ENCODE results near the gene GALNT9.

GALNT9 gene

DNA sequence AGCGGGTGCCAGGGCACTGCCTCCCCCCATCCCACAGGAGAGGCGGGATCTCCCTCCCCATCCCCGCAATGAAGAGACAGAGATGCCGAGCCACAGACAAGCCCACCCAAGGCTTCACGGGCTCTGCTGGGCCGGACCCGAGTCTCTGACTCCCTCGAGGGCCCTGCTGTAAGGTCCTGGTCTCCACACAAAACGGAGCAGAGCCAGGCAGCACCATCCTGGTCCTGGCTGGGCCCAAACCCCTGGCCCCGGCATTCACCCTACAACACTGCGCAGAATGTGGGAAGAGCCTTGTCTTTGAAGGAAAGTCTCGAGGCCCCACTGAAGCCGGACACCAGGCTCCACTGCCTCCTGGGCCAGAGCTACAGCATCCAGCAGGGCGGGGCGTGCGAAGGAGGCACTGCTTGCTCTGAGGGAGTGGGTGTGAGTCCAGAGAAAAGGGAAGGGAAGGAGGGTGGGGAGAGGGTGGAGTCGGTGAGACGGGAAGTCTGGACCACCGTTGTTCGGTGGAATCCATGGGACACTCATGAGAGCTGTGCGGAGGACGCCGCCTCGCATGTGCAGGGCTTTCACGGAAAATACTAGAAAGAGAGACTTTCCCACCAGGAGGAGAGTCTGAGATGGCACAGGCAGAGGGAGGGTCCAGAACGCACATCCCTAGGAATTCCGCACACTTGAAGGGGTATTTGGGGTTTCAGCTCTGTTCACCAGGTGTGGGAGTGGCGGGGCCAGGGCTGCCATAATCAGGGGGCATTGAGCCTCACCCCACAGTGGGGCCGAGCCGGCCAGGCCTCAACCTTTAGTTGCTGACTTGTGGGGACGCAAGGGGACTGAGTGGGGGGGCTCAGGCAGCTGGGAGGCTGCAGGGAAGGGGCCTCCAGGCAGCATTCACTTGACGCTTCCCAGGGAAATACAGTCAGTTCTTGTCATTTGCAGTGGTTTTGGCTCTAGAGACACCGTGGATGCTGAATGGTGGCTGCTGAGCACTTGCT, 36.8 kb downstream of the GALNT9 start:
- no peak for DNase-seq (ENCODE audit: low read depth)

DNA sequence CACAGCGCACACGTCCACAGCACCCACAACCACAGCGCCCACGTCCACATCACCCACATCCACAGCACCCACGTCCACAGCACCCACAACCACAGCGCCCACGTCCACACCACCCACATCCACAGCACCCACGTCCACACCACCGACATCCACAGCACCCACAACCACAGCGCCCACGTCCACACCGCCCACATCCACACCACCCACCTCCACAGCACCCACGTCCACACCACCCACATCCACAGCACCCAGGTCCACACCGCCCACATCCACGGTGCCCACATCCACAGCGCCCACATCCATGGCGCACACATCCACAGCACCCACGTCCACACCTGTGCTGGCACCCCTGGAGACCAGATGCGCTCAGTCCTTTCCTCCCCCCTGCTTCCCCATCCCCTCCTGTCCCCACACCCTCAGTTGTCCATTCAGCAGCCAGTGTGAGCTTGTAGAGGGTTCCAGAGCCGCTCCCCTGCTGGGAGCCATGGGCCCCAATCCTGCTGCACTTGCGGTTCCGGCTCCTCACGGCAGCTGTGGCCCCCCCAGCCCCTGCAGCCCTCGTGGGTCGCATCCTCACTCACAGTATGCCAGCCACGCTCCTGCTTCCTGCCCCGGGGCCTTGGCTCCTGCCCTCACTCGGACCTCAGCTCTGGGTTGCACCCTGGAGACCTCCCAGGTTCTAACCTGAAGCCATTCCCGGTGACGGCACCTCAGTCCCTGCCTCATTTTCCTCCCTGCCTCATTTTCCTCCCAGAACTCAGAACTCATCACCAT, 37.8 kb downstream of the GALNT9 start:
- no peak for DNase-seq (ENCODE audit: low read depth)

DNA sequence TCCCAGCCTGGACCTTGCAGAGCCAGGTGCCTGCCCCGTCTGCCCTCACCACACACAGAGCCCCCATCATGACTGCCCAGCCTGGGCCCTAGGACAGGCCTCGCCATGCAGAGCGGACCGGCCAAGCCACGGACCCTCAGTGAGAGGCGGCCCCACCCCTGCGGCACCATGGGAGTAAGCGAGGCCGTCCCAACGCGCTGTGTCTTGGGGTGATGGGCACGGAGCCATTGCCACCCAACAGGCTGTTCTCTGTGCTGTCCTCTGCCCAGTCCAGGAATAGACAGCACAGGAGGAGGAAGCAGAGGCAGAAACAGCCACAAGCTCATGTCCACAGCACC, 39.2 kb downstream of the GALNT9 start:
- no peak for DNase-seq (ENCODE audit: low read depth)

DNA sequence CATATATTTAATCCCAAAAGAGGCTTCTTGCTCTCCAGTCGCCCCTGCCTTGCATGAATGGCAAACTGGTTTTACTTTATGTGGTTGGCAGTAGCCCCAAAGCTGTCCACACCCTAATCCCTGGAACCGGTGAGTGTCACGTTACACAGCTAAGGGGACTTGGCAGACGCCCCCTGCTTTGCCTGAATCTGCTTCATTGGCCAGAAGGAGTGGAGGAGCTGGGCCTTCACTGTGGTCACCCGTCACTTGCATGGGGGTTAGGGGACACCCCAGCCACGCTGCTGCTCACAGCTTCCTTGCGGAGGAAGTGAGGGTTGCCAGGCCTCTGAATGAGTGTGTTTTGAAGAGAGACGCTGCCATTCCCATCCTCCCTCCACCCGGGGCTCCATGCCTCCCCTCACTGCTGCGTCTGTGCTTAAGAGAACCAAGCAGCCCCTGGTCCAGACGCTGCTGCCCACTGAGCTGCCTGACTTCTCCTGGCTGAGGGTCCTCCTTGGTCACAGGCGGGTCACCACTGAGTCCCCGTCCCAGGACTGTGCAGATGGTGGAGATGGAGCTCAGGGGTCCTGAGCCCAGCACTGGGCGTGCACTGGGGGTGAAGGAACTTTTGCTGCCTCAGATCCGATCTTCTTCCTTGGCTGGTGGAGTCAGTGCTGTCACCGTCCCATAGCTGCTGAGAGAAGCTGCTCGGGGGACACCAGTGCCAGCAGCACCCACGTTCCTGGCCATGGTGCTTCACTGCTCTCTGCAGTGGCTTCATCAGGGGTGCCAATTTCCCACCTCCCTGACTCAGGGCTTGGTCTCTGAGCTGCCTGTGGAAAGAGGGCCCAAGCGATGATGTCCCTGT, 39.8 kb downstream of the GALNT9 start:
- no peak for DNase-seq (ENCODE audit: low read depth)

DNA sequence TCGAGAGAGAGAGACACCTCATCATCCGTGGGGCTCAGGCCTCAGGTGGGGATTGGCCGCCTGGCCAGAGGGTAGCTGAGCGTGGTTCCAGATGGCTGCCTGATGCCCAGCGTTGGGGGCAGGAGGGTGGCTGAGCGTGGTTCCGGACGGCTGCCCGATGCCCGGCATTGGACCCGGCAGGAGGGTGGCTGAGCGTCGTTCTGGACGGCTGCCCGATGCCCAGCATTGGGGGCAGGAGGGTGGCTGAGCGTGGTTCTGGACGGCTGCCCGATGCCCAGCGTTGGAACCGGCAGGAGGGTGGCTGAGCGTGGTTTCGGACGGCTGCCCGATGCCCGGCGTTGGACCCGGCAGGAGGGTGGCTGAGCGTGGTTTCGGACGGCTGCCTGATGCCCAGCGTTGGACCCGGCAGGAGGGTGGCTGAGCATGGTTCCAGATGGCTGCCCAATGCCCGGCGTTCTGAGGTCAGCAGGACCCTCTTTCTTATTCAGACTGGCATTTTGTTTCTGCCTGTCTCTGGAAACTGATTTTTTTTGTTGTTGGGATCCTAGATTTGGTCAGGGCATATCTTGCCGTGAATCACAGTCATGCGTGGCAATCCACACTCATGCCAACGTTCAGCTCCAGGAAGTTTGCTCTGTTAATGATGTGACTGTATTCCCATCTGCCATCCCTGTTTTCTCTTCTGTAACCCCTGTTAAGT, 40.7 kb downstream of the GALNT9 start:
- no peak for DNase-seq (ENCODE audit: low read depth)

DNA sequence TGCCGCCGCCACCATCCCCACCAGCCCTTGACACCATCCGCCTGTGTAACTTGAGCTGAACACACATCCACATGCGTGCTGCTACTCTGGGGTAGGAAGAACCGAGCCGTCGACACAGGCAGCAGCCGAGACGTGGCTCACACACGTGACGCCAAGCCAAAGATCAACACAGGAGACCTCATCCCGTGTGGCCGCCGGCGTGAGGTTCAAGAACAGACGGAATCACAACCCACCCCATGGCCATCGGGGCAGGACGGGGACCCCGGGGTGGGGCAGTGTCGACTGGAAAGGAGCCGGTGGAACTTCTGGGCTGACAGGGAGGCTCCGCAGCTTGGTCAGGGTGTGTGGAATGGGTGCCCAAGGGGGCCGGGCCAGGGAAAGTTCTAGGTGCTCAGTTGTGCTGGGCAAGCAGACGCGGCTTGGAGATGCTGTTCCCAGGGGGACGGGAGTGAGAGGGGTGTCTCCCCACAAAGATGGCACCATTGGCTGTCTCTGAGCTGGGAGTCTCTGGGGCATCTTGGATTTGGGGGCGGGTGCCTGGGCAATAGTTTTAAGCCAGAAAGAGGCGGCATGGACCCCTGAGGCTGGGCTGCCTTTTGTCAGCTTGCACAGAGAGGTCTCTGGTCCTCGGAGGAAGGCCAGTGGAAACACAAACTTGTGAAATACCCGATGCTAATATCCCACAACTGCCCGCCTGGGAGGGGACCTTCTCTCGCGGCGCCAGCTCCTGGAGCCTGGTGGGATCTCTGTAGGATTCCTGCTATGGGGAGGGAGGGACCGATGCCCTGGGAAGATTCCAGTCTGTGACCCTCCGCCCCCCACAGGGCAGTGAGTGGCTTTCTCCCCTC, 41.8 kb downstream of the GALNT9 start:
- no peak for DNase-seq (ENCODE audit: low read depth)

DNA sequence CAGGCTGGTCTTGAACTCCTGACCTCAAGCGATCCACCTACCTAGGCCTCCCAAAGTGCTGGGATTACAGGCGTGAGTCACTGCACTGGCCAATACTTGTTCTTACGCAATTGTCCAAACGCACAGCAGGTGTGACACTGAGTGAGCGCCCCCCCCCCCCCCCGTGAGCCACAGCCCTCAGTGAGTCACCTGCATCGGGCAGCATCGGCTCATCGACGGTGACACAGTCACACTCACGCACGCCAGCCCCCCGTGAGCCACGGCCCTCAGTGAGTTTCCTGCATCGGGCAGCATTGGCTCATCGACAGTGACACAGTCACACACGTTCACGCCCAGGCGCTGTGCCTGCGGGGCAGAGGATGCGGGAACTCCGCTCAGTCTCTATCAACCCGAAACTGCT, 42.5 kb downstream of the GALNT9 start:
- no peak for DNase-seq (ENCODE audit: low read depth)

DNA sequence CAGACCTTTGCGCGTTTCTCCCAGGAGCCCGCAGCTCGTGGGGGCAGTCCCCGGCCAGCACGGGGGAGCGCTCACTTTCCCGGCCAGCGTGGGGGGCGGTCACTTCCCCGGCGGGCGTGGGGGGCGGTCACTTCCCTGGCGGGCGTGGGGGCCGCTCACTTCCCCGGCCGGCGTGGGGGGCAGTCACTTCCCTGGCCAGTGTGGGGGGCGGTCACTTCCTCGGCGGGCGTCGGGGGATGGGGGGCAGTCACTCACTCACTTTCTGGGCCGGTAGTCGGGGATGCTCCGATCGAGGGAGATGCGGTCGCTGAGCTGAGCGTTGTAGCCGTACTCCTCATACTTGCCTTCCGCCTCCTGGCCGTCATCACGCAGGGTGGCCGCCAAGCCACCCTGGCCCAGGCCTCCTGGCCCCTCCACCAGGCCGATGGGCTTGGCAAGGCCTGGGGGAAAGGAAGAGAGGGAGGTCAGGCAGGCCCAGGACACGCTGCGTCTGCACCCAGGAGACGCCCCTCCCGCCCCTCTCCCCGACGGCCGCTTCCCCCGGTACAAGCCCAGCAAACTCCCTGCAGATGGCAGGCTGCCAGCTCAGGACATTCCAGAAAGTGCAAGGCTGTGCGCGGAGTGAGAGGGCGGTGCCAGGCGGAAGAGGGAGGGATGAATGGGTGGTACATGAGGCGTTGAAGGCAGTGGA, 43.3 kb downstream of the GALNT9 start:
- DNase-seq (ENCODE audit: low read depth) = no peak

DNA sequence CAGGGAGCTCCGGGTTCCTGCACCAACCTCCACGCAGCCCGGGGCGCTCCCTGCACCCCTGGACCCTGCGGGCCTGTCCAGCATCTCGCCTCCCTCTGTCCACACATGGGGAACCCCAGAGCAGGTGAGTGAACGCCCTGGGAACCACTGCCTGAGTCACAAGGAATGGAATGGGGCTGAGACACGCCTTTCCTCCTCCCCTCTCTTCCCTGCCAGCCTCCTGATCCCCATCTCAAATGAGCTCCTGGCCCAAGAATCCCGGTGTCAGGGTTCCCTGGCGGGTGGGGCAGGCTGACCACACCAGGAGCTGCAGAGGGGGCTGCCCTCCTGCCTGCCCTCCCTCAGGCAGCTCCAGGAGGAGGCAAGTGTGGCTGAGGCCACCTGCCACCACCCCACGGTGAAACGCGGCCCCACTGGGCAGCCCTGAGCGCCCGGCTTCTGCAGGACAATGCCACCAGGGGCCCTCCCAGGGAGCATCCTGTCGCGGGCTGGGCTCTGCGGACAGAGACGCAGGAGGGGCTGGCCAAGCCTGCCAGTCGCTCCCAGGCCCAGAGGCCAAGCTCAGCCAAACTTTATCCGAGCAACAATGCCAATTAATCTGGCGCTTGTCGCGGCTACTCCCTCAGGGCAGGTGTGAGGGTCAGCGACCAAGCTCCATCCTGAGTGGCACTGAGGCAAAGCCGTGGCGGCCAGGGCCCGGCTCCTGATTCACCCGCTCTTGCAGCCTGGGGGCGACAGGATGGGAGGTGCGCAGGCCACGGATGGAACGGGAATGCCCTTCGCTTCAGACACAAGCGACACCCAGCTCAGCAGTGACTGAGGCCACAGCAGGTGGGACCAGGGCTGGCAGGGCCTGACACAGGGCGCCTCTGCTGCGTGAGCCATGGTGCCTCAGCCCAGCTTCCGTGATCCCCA, 44.3 kb downstream of the GALNT9 start:
- DNase-seq (ENCODE audit: low read depth) = no peak

DNA sequence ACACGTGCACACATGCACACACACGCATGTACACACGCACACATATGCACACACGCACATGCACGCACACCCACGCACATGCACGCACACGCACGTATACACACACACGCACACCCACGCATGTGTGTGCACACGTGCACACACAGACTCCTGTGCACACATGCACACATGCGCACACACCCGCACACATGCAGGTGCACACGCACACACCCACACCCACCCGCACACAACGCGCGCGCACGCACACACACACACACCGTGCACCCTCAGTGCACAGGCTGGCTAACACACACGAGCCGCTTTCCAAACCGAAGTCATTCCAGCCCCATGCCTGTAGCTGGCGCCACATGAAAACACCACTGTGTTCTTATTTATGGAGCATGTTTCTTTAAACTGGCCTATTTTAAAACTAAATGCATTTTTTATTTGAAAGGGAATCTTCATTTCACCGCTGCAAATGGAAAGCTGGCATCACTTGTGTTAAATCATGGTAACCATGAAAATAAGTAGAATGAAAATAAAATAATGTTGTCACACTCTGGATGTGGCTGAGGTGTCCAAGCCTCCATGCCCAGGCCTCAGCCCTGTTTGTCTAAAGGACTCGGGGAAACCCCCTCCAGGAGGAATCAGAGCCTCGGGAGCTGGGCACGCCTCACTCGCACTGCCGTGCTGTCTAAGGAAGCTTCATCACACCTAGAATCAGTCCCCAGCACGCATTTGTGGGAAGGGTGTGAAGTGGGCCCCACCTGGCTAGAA, 45.1 kb downstream of the GALNT9 start:
- no peak for DNase-seq (ENCODE audit: low read depth)

DNA sequence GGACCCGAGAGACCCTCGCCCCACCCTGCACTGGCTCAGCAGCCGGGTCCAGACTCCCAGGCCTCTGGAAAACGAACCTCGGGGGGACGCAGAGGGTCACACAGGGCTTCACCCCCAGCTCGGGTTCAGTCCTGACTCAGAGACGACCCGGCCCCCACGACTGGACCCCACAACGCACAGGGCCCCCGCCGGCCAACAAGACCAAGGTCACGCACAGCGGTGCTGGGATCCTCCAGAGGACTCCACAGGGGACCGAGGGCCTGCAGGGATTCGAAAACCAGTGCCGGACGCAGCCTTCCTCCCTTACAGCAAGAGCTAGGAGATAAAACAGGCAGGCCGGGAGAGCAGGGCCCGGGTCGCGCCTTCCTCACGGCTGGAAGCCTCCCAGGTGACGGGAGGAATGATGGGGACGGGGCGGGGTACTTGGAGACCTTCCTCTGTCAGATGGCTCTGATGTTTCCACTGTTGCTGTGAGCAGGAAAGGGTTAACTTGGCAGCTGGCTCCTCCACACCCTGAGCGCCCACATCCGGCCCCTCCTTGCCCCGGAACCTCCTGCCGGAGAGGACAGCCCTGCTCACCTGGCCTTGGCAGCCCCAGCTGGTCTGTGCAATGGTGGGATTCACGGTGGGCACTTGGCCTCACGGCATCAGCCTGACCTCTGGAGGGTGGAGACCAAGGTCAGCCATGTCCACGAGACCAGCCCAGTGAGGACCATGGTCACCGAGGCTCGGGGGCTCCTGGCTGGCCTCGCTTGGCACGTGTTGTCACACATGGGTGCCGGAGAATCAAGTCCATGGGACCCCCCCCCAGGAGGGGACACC, 46.2 kb downstream of the GALNT9 start:
- no peak for DNase-seq (ENCODE audit: low read depth)

DNA sequence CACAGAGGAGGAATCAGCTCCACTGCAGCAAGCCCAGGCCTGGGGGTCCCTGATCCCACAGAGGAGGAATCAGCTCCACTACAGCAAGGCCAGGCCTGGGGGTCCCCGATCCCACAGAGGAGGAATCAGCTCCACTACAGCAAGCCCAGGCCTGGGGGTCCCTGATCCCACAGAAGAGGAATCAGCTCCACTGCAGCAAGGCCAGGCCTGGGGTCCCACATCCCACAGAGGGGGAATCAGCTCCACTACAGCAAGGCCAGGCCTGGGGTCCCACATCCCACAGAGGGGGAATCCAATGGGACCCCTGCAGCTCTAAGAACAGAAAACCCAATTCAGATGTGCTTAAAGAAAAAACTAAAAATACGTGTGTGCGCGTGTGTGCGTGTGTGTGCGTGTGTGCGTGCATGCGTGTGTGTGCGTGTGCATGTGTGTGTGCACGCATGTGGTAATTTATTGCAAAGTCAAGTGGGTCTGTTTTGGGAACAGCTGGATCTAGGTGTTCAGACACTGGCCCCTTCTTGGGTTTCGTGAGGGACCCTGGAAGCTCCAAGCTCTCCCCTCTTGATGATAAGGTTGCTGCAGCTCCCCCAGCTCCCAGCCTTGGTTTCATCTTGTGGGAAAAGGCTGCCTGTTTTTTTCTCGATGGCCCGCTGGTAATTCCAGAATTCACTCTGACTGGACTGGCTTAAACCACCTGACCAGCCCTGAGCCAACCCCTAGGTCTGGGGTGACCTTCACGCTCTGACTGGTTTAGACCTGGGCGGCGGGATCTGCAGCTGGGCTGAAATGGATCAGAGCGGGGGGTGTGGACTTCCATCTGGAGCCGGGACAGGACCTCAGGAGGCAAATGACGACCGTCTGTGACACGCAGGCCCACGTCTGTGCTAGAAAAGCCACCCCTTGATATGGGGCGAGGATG, 47.1 kb downstream of the GALNT9 start:
- no peak for DNase-seq (ENCODE audit: low read depth)

DNA sequence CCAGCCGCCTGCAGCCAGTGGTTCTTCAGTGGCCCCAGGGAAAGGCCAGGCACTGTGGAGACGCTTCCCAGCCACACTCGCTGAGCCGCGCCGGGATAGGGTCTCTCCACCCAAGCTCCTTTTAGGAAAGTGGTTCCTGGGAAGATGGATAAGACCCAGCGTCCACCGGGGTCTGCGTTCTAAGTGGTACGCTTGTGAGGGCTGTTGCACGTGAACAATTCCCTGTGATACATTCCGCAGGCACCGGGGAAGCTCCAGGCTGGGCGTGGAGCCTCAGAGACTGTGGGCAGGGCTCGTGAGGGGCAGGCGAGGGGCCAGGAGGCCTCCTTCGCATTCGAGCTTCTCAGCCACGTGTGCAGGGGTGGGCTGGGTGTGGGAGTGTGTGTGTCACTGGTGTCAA, 48.4 kb downstream of the GALNT9 start:
- no peak for DNase-seq (ENCODE audit: low read depth)

DNA sequence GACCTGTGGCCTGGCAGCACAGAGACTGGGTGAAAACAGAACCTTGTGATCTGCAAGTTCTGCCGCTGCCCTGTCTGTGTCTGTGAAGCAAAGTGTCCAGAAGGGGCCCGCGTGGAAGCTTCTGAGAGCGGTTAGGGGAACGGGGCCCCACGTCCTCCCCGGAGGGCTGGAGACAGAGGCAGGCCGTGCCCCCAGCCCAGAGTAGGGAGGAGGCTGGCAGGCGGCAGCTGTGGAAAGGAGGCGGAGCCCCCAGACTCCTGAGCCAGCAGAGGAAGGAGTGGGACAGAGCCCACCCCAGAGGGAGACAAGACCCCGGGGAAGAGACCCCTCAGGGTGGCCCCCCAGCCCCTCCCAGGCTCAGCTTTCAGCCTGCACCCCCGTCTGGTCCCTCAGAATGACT, 49.0 kb downstream of the GALNT9 start:
- DNase-seq (ENCODE audit: low read depth) = no peak

DNA sequence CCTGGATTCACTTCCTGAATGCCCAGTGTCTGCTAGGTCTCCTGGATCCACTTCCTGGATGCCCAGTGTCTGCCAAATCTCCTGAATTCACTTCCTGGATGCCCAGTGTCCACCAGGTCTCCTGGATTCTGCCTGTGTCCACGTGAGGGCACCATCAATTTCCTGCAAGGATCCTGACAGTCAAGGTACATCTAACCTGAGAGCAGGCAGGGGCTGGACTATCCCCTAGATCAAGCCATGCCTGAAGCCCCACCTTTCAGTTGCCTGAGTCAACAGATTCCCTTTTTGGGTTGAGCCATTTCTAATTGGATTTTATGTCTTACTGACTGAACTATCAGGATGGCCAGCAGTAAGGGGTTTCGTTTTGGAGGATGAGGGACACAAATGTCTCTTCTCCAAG, 49.5 kb downstream of the GALNT9 start:
- DNase-seq (ENCODE audit: low read depth) = no peak

DNA sequence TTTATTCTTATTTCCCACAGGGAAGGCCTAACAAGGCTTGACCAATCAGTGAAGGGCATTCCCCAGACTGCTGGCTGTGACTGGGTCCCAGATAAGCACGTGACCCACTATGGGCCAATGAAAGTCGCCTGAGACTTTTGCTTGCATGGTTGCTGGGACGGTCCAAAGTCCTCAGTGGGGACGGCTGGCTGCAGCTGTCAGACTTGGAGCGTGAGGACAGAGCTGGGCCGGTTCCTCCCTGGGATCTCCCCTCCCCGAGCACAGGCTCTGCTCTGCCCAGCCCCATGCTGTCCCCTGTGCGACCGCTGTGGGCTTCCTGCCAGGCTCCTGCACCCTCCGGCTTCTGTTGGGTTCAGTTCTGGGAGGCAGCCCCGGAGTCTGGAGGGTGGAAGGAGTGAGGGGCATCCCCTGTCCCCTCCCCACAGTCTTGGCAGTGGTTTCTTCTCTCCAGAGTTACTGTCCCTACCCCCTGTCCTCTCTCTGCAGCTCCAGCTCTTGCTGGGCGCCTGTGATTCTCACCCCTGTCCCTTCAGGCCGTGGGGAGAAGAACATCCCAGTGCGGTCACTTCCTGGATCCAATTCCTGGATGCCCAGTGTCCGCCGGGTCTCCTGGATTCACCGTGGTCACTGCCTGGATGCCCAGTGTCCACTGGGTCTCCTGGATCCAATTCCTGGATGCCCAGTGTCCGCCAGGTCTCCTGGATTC, 50.1 kb downstream of the GALNT9 start:
- no peak for DNase-seq (ENCODE audit: low read depth)
